Panc1 (cell line): ENCODE data around the gene SDR9C7. TPM values are rescaled to one million over a fixed set of nuclear protein-coding genes. Genes with fewer than 3 reads are reported as not detected.
A peak's percentile ranks its signal among the peaks of the same experiment; 100 is the strongest.
"Not testable (repeated sequence)": the region's sequence is repeated elsewhere in the genome, so short reads cannot be mapped to it uniquely, and the experiment has no call there.

Experiments used
- ATAC-seq: fragments of 200-7000 bp; cut with Tn5 transposase; 2 replicates; pipeline ENCODE4 v1.9.1; 2020; ENCODE audit warnings: mild to moderate bottlenecking, moderate library complexity
- Bru-seq: library from RNA; stranded (reverse); fragments of 400-500 nt; gene quantifications from one replicate; lab custom pipeline; 2021; lab: Mats Ljungman, UMichigan
- BruChase-seq, 2 experiments: library from RNA; stranded (reverse); fragments of 400-500 nt; gene quantifications; one replicate each; lab custom pipeline; 2021; lab: Mats Ljungman, UMichigan
- BruUV-seq: library from RNA; stranded (reverse); fragments of 400-500 nt; replicated peaks from 2 replicates; lab custom pipeline; 2021; lab: Mats Ljungman, UMichigan
- CTCF ChIA-PET: fragments of 300-600 bp; sonication (Branson Sonifier 250); formaldehyde crosslinking; loops from one replicate; lab custom pipeline; 2022; ENCODE audit warnings: antibody characterized with exemption; lab: Charles Lee
- POLR2A ChIA-PET: fragments of 300-600 bp; sonication (Branson Sonifier 250); formaldehyde crosslinking; loops from one replicate; lab custom pipeline; 2022; ENCODE audit warnings: antibody characterized with exemption; lab: Charles Lee
- DNase-seq: peaks from one replicate; pipeline ENCODE4 v3.0.0-alpha.2; 2010; ENCODE audit warnings: low read depth, low spot score
- H3K27ac ChIP-seq: 2 replicates; pipeline ENCODE4 v1.5.1; 2011; ENCODE audit warnings: mild to moderate bottlenecking, low read length, inconsistent platforms
- H3K27me3 ChIP-seq: fragments of 200-500 bp; sonication (Bioruptor generic); 2 replicates; pipeline ENCODE4 v1.6.0; 2014; ENCODE audit warnings: low read length, inconsistent platforms; ENCODE audit not compliant: control insufficient read depth, insufficient read depth
- H3K36me3 ChIP-seq: fragments of 200-500 bp; sonication (Bioruptor generic); 2 replicates; pipeline ENCODE4 v1.5.1; 2014; ENCODE audit warnings: inconsistent platforms, mild to moderate bottlenecking, low read length, moderate library complexity; ENCODE audit not compliant: control insufficient read depth, insufficient read depth
- H3K4me1 ChIP-seq: 2 replicates; pipeline ENCODE4 v1.5.1; 2011; ENCODE audit warnings: inconsistent platforms, mild to moderate bottlenecking, low read length, moderate library complexity; ENCODE audit not compliant: control insufficient read depth, insufficient read depth
- H3K4me3 ChIP-seq, 2 experiments: 2 replicates each; pipeline ENCODE4 v1.5.1; 2011 to 2012; ENCODE audit warnings: low read depth in 2 of 2, low read length in 2 of 2, mild to moderate bottlenecking in 2 of 2, inconsistent platforms in 1 of 2, moderate library complexity in 1 of 2
- H3K9me3 ChIP-seq: fragments of 200-500 bp; sonication (Bioruptor generic); 2 replicates; pipeline ENCODE4 v1.5.1; 2014; ENCODE audit warnings: low read depth, mild to moderate bottlenecking, inconsistent platforms, low read length, moderate library complexity; ENCODE audit not compliant: control insufficient read depth, insufficient read depth
- POLR2AphosphoS5 ChIP-seq: IDR thresholded peaks from 2 replicates; pipeline ENCODE4 v1.6.1; 2012; ENCODE audit warnings: mild to moderate bottlenecking, low read depth, low read length, moderate library complexity
- SIN3A ChIP-seq: IDR thresholded peaks from 2 replicates; pipeline ENCODE4 v1.6.1; 2012; ENCODE audit warnings: low read depth, mild to moderate bottlenecking, low read length, moderate library complexity, borderline replicate concordance; ENCODE audit not compliant: insufficient read depth
- TCF7L2 ChIP-seq: IDR thresholded peaks from 2 replicates; pipeline ENCODE4 v1.6.1; 2011; ENCODE audit warnings: mild to moderate bottlenecking, low read depth, low read length, inconsistent platforms
- in situ Hi-C: cut with HindIII; loops from 2 replicates; pipeline ENCODE4 v1.10.0; 2016; ENCODE audit warnings: low sequenced_read_pairs, low pct_unique_long_range_greater_than_20kb
- intact Hi-C: fragments of 100-400 bp; cut with micrococcal nuclease; formaldehyde crosslinking; loops from one replicate; pipeline ENCODE4 v1.10.0; 2022; ENCODE audit not compliant: unreplicated experiment
- long read RNA-seq: library from polyadenylated mRNA; unstranded; transcript quantifications from one replicate; pipeline ENCODE4 v2.0.0, GENCODE V29; 2021; ENCODE audit not compliant: unreplicated experiment
- polyA plus RNA-seq: library from polyadenylated mRNA; unstranded; fragments of >200 nt; gene quantifications from one replicate; pipeline ENCODE4 v1.2.1, GENCODE V29; 2012; ENCODE audit warnings: missing spikeins; ENCODE audit not compliant: insufficient read length
- total RNA-seq: library from RNA; stranded (reverse); gene quantifications from one replicate; pipeline ENCODE4 v1.2.1, GENCODE V29; 2021; ENCODE audit not compliant: unreplicated experiment
- TF ChIP-seq, protein P1 (sequence below): fragments of 450-650 bp; IDR thresholded peaks from 2 replicates; pipeline ENCODE4 v1.5.1; 2017; ENCODE audit warnings: mild to moderate bottlenecking
- TF ChIP-seq, protein P2 (sequence below), 2 experiments: IDR thresholded peaks; 2 replicates each; pipeline ENCODE4 v1.6.1; 2011 to 2012; ENCODE audit warnings: low read depth in 2 of 2, control low read depth in 1 of 2, low read length in 1 of 2, mild to moderate bottlenecking in 1 of 2, moderate library complexity in 1 of 2; ENCODE audit not compliant: insufficient read depth in 1 of 2

SDR9C7 gene
- total RNA-seq: not detected
- polyA plus RNA-seq: not detected
- percentile 6 among the genes with signal in this experiment for Bru-seq, nascent RNA
- BruChase-seq, experiment 1, labeled RNA remaining after a 2-hour chase: percentile 7 among the genes with signal in this experiment
- BruChase-seq, experiment 2, labeled RNA remaining after a 6-hour chase: not detected
- long read RNA-seq: 0 reads

- in situ Hi-C loops: no loop called here
- intact Hi-C loops: no loop called here
These were observed at the start of gene SDR9C7 for GRCh38 chr12:56933826-56934625. Gene SDR9C7 (minus strand): TSS chr12:56934408. CDS start chr12:56934261, 147 bp downstream.

GRCh38 chr12:56983386-56983785 lies 49.2 kb upstream of the SDR9C7 start:
- intact Hi-C loops: no loop called here
- ChIA-PET CTCF (no interaction called here), POLR2A (no interaction called here)
- Histone ChIP-seq H3K27ac (no peak overlapping the region), H3K4me3 (no peak overlapping the region), H3K27me3 (no peaks in the 10 kb centered on the region), H3K9me3 (no peaks in the 10 kb centered on the region), H3K4me1 (no peaks in the 10 kb centered on the region), H3K36me3 (no peaks in the 10 kb centered on the region)
- DNase-seq (no peak), ATAC-seq (no peak)
- in situ Hi-C loops: no loop called here
- no peak for TF ChIP-seq TCF7L2
- TF ChIP-seq, protein P1, sequence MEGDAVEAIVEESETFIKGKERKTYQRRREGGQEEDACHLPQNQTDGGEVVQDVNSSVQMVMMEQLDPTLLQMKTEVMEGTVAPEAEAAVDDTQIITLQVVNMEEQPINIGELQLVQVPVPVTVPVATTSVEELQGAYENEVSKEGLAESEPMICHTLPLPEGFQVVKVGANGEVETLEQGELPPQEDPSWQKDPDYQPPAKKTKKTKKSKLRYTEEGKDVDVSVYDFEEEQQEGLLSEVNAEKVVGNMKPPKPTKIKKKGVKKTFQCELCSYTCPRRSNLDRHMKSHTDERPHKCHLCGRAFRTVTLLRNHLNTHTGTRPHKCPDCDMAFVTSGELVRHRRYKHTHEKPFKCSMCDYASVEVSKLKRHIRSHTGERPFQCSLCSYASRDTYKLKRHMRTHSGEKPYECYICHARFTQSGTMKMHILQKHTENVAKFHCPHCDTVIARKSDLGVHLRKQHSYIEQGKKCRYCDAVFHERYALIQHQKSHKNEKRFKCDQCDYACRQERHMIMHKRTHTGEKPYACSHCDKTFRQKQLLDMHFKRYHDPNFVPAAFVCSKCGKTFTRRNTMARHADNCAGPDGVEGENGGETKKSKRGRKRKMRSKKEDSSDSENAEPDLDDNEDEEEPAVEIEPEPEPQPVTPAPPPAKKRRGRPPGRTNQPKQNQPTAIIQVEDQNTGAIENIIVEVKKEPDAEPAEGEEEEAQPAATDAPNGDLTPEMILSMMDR: no peak
- TF ChIP-seq, protein P2, sequence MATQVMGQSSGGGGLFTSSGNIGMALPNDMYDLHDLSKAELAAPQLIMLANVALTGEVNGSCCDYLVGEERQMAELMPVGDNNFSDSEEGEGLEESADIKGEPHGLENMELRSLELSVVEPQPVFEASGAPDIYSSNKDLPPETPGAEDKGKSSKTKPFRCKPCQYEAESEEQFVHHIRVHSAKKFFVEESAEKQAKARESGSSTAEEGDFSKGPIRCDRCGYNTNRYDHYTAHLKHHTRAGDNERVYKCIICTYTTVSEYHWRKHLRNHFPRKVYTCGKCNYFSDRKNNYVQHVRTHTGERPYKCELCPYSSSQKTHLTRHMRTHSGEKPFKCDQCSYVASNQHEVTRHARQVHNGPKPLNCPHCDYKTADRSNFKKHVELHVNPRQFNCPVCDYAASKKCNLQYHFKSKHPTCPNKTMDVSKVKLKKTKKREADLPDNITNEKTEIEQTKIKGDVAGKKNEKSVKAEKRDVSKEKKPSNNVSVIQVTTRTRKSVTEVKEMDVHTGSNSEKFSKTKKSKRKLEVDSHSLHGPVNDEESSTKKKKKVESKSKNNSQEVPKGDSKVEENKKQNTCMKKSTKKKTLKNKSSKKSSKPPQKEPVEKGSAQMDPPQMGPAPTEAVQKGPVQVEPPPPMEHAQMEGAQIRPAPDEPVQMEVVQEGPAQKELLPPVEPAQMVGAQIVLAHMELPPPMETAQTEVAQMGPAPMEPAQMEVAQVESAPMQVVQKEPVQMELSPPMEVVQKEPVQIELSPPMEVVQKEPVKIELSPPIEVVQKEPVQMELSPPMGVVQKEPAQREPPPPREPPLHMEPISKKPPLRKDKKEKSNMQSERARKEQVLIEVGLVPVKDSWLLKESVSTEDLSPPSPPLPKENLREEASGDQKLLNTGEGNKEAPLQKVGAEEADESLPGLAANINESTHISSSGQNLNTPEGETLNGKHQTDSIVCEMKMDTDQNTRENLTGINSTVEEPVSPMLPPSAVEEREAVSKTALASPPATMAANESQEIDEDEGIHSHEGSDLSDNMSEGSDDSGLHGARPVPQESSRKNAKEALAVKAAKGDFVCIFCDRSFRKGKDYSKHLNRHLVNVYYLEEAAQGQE (IDR thresholded peaks at IDR 0.05; ENCODE audit: insufficient read depth in 1 of 2, low read depth in 2 of 2, low read length in 1 of 2): no peak
- no TSS peak for BruUV-seq

More at GRCh38 chr12:56933826-56934625, at the start of gene SDR9C7:
- no TSS peak for BruUV-seq
- TF ChIP-seq, protein P2 (IDR thresholded peaks at IDR 0.05; ENCODE audit: insufficient read depth in 1 of 2, low read depth in 2 of 2, low read length in 1 of 2): no peak
- TF ChIP-seq POLR2AphosphoS5: no peak
- no peak for TF ChIP-seq TCF7L2
- no peak for TF ChIP-seq SIN3A
- TF ChIP-seq, protein P1: no peak
- H3K27ac ChIP-seq: no peak within 1 kb of the TSS
- POLR2A ChIA-PET: no interaction called here
- H3K9me3 ChIP-seq: no peaks in the 10 kb centered on the region
- ATAC-seq (no peak), DNase-seq (no peak)
- no peaks in the 10 kb centered on the region for H3K36me3 ChIP-seq
- no peaks in the 10 kb centered on the region for H3K4me1 ChIP-seq
- no peak within 1 kb of the TSS for H3K4me3 ChIP-seq
- CTCF ChIA-PET: no interaction called here
- H3K27me3 ChIP-seq: no peaks in the 10 kb centered on the region

DNA sequence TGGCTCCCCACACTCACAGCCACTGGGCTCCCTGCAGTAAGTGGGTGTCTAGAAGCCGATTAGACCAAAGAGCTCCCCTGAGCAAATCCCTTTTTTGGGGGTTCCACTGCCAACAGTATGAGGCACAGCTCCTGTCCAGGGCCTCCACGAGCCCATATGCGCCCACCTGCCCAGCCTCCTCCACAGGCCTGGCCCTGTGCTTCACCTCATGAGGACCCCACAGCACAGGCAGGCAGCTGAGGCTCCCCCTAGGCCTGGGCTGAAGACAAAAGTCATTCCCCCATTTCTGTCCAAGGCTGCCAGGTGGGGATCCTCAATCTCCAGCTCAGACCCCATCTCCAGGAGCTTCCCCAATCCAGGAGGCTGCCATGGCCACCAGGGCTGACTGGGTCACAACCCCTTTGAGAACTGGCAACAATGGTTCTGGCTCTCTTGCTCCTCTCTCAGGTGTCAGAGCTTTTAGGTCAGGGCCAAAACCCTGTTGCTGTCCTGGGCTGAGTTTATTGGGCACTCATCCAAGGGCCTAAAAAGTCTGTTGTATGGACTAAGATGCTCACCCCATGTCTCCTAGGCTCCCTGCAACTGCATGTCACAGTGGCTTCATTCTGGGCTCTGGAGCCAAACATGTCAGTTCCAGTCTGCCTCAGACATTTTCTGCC lies 48.5 kb upstream of the SDR9C7 start:
- H3K4me3 ChIP-seq, intact Hi-C loops, in situ Hi-C loops: not testable (repeated sequence)

More for the DNA sequence above, 48.5 kb upstream of the SDR9C7 start:
- BruUV-seq, H3K27me3 ChIP-seq, H3K4me1 ChIP-seq, H3K9me3 ChIP-seq, ATAC-seq, POLR2A ChIA-PET, H3K36me3 ChIP-seq, H3K27ac ChIP-seq, DNase-seq: not testable (repeated sequence)
- CTCF ChIA-PET: interaction anchor here (0.6 kb wide), 1 partner anchor 225 kb away, joined by 10 read pairs; no protein-coding TSS in a partner anchor
